NCI-H345 treated with DMSO at 0.1 percent for 48 hours (cell line): Measurements from ENCODE around the gene HAO2.

ENCODE experiments used
- DNase-seq: peaks from one replicate; lab custom pipeline; 2025; ENCODE audit not compliant: unreplicated experiment; lab: John Stamatoyannopoulos, UW

HAO2 gene

GRCh38 chr1:119429687-119430086, 61.1 kb downstream of the HAO2 start:
- no peak for DNase-seq

DNA sequence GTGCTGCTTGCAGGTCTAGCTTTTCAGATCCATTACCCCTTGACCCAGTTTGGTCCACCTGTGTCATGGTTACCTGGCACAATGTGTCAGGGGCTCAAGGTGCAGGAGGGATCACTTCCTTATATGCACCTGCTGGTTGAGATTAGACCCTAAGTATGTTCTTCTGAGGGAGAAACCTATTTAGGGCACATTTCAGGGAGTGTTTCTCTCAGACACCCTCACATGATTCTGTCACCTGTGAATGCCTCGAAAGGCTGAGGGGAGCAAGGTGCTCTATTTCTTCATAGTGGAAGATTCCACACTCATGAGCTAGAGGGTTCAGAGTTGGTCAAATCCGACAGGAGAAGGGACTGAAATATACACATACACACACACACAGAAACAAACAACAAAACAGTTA, 61.9 kb downstream of the HAO2 start:
- no peak for DNase-seq

- DNase-seq, result no peak
These were observed 63.3 kb downstream of the HAO2 start for GRCh38 chr1:119431836-119432235.

DNA sequence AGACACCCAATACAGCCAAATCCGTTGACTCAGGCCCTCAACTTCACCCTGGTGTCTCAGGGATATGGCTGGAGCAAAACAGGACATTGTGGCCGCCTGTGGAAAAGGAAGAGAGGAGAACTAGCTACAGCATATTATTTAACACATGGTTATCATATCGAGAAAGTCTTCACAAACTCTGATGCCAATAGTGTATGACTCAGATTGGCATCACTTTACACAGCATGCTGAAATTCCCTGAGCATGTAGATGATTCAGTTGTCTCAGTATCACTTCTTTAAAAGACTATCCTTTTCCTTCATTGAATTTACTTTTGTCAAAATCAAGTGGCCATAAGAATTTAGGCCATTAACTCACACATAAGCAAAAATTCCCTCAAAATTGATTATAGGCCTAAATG, 66.5 kb downstream of the HAO2 start:
- DNase-seq, result no peak

- DNase-seq, result no peak
These were observed 70.2 kb downstream of the HAO2 start for GRCh38 chr1:119438761-119439160.

DNA sequence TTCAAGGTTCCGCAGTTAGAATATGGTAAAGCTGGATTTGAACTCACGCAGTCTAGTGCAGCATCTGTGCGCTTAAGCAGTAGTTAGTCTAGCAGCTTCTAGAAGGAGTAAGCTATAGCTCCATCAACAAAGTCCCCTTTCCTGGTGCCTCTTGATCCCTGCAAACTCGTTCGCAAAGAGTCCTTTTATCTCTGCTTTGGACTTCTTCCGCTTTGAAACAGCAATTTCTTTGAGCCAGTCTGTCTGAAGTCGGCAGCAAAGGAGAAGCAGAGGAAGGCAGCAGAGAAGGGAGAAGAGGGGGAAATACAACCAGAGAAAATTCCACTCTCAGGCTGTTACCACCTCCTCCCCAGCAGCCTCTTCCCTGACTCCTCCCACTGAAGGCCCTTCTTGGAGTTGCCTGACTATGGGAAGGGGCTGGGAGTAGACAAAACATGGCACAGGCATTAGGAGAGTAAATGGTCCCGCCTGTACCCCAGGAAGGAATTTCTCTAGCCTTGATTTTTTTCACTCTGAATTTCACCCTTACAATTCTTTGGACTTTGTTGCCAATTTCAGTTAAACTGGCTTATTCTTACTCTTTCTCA, 72.2 kb downstream of the HAO2 start:
- no peak for DNase-seq

DNA sequence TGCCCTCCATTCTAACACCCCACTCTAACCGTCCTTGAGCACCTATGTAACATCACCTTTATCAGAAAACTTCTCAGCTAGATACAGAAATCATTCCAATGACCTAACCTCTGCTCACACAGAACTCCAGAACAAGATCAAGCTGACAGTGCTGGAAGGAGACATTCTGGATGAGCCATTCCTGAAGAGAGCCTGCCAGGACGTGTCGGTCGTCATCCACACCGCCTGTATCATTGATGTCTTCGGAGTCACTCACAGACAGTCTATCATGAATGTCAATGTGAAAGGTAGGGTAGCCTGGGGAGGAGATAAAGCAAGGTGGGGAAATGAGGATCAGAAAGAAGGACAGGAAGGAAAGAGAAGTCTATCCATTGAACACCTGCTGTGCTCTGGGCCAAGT, 74.2 kb downstream of the HAO2 start:
- no peak for DNase-seq
